T-helper 1 cell treated with Interleukin-12 subunit alpha and Interleukin-12 subunit beta and Interleukin-4 antibody, amounts not matched to agents 30 μg/mL and 1 μg/mL, for 36 hours (primary cell): ENCODE measurements around the gene NTN5.
A peak's percentile ranks its signal among the peaks of the same experiment; 100 is the strongest.
"Not testable (repeated sequence)": the region's sequence is repeated elsewhere in the genome, so short reads cannot be mapped to it uniquely, and the experiment has no call there.

ENCODE experiments used
- H3K27ac Mint-ChIP-seq: one replicate; pipeline ENCODE4 v1.8.0; 2021; ENCODE audit warnings: mild to moderate bottlenecking, mixed read lengths
- H3K27me3 Mint-ChIP-seq: one replicate; pipeline ENCODE4 v1.8.0; 2021; ENCODE audit warnings: low read depth, mixed read lengths
- H3K36me3 Mint-ChIP-seq: one replicate; pipeline ENCODE4 v1.8.0; 2021; ENCODE audit warnings: low read depth, mixed read lengths
- H3K4me1 Mint-ChIP-seq: one replicate; pipeline ENCODE4 v1.8.0; 2021; ENCODE audit warnings: low read depth, mixed read lengths
- H3K4me3 Mint-ChIP-seq: one replicate; pipeline ENCODE4 v1.8.0; 2021; ENCODE audit warnings: mild to moderate bottlenecking, moderate library complexity, mixed read lengths
- H3K9me3 Mint-ChIP-seq: one replicate; pipeline ENCODE4 v1.8.0; 2021; ENCODE audit warnings: mixed read lengths

NTN5 gene

GRCh38 chr19:48668761-48669160 is 4.1 kb downstream of the NTN5 start:
- Mint-ChIP-seq H3K4me3 (no peak overlapping the region), H3K27me3 (peaks cover 3% of the 10 kb centered on the region), H3K9me3 (peaks cover 6% of the 10 kb centered on the region), H3K4me1 (no peaks in the 10 kb centered on the region), H3K27ac (peak overlapping the region; percentile 0), H3K36me3 (peaks cover 2% of the 10 kb centered on the region)

GRCh38 chr19:48668332-48668731 is 4.5 kb downstream of the NTN5 start:
- Mint-ChIP-seq H3K27ac (no peak overlapping the region), H3K4me3 (no peak overlapping the region), H3K9me3 (peaks cover 6% of the 10 kb centered on the region)

GRCh38 chr19:48665786-48666185 is 7.0 kb downstream of the NTN5 start:
- no peak overlapping the region for H3K27ac Mint-ChIP-seq
- H3K4me3 Mint-ChIP-seq = no peak overlapping the region
- peaks cover 6% of the 10 kb centered on the region for H3K9me3 Mint-ChIP-seq
- H3K36me3 Mint-ChIP-seq = peaks cover 2% of the 10 kb centered on the region
- peaks cover 3% of the 10 kb centered on the region for H3K27me3 Mint-ChIP-seq
- peaks cover 7% of the 10 kb centered on the region for H3K4me1 Mint-ChIP-seq

More at GRCh38 chr19:48668332-48668731, 4.5 kb downstream of the NTN5 start:
- Mint-ChIP-seq H3K4me1 (no peaks in the 10 kb centered on the region), H3K27me3 (peaks cover 3% of the 10 kb centered on the region), H3K36me3 (peaks cover 2% of the 10 kb centered on the region)

GRCh38 chr19:48664476-48664875 is 8.3 kb downstream of the NTN5 start:
- Mint-ChIP-seq H3K4me1 (peaks cover 9% of the 10 kb centered on the region), H3K4me3 (no peak overlapping the region), H3K27ac (no peak overlapping the region), H3K27me3 (peaks cover 3% of the 10 kb centered on the region), H3K36me3 (peaks cover under 1% of the 10 kb centered on the region), H3K9me3 (peaks cover under 1% of the 10 kb centered on the region)

- H3K27me3 Mint-ChIP-seq = peaks cover 3% of the 10 kb centered on the region
- H3K4me3 Mint-ChIP-seq = no peak overlapping the region
- no peaks in the 10 kb centered on the region for H3K9me3 Mint-ChIP-seq
- H3K36me3 Mint-ChIP-seq = no peaks in the 10 kb centered on the region
- peaks cover 9% of the 10 kb centered on the region for H3K4me1 Mint-ChIP-seq
- H3K27ac Mint-ChIP-seq = no peak overlapping the region
Observed at GRCh38 chr19:48663667-48664066, 9.2 kb downstream of the NTN5 start.

- Mint-ChIP-seq H3K4me3 (no peak overlapping the region), H3K27ac (no peak overlapping the region), H3K4me1 (peaks cover 9% of the 10 kb centered on the region), H3K36me3 (no peaks in the 10 kb centered on the region), H3K9me3 (no peaks in the 10 kb centered on the region), H3K27me3 (peaks cover 6% of the 10 kb centered on the region)
Observed at GRCh38 chr19:48661711-48662090, 11.1 kb downstream of the NTN5 start.

- Mint-ChIP-seq H3K27me3 (peaks cover 6% of the 10 kb centered on the region), H3K36me3 (no peaks in the 10 kb centered on the region), H3K4me1 (peaks cover 9% of the 10 kb centered on the region), H3K9me3 (no peaks in the 10 kb centered on the region), H3K4me3 (peak overlapping the region; percentile 69), H3K27ac (peak overlapping the region; percentile 96)
Observed at GRCh38 chr19:48660852-48661710, 11.7 kb downstream of the NTN5 start.

GRCh38 chr19:48659768-48660167 is 13.0 kb downstream of the NTN5 start:
- Mint-ChIP-seq H3K27me3 (peaks cover 3% of the 10 kb centered on the region), H3K36me3 (no peaks in the 10 kb centered on the region), H3K9me3 (no peaks in the 10 kb centered on the region), H3K27ac (no peak overlapping the region), H3K4me3 (no peak overlapping the region), H3K4me1 (peaks cover 9% of the 10 kb centered on the region)

GRCh38 chr19:48658483-48658882 is 14.3 kb downstream of the NTN5 start:
- Mint-ChIP-seq H3K4me1 (peaks cover 9% of the 10 kb centered on the region), H3K27ac (no peak overlapping the region), H3K4me3 (no peak overlapping the region)

GRCh38 chr19:48657828-48658227 is 15.0 kb downstream of the NTN5 start:
- not testable (repeated sequence) for H3K9me3 Mint-ChIP-seq, H3K36me3 Mint-ChIP-seq, H3K27ac Mint-ChIP-seq, H3K4me1 Mint-ChIP-seq, H3K27me3 Mint-ChIP-seq, H3K4me3 Mint-ChIP-seq

More at GRCh38 chr19:48658483-48658882, 14.3 kb downstream of the NTN5 start:
- H3K27me3 Mint-ChIP-seq = peaks cover 3% of the 10 kb centered on the region
- H3K36me3 Mint-ChIP-seq = no peaks in the 10 kb centered on the region
- H3K9me3 Mint-ChIP-seq = no peaks in the 10 kb centered on the region

- Mint-ChIP-seq H3K4me3 (no peak overlapping the region), H3K27ac (no peak overlapping the region), H3K4me1 (peaks cover 10% of the 10 kb centered on the region), H3K9me3 (no peaks in the 10 kb centered on the region), H3K36me3 (no peaks in the 10 kb centered on the region), H3K27me3 (peaks cover 3% of the 10 kb centered on the region)
Observed at GRCh38 chr19:48656840-48657474, 15.9 kb downstream of the NTN5 start.

- H3K36me3 Mint-ChIP-seq = no peaks in the 10 kb centered on the region
- peaks cover 3% of the 10 kb centered on the region for H3K27me3 Mint-ChIP-seq
- H3K4me3 Mint-ChIP-seq = no peak overlapping the region
- H3K4me1 Mint-ChIP-seq = peaks cover 10% of the 10 kb centered on the region
- H3K27ac Mint-ChIP-seq = no peak overlapping the region
- no peaks in the 10 kb centered on the region for H3K9me3 Mint-ChIP-seq
Observed at GRCh38 chr19:48654299-48655059, 18.3 kb downstream of the NTN5 start.

GRCh38 chr19:48651683-48652048 is 21.2 kb downstream of the NTN5 start:
- H3K27ac Mint-ChIP-seq = no peak overlapping the region
- H3K27me3 Mint-ChIP-seq = no peaks in the 10 kb centered on the region
- H3K4me3 Mint-ChIP-seq = no peak overlapping the region
- H3K4me1 Mint-ChIP-seq = peaks cover 19% of the 10 kb centered on the region
- no peaks in the 10 kb centered on the region for H3K36me3 Mint-ChIP-seq
- no peaks in the 10 kb centered on the region for H3K9me3 Mint-ChIP-seq

- H3K4me1 Mint-ChIP-seq = peaks cover 19% of the 10 kb centered on the region
- no peak overlapping the region for H3K27ac Mint-ChIP-seq
Observed at GRCh38 chr19:48650974-48651682, 21.7 kb downstream of the NTN5 start.

More at GRCh38 chr19:48650974-48651682, 21.7 kb downstream of the NTN5 start:
- H3K36me3 Mint-ChIP-seq = no peaks in the 10 kb centered on the region
- H3K4me3 Mint-ChIP-seq = no peak overlapping the region
- H3K27me3 Mint-ChIP-seq = no peaks in the 10 kb centered on the region
- no peaks in the 10 kb centered on the region for H3K9me3 Mint-ChIP-seq
